HG03457 (cell line): ENCODE results near the gene CCDC159.

Source experiments
- ATAC-seq: cut with Tn5 transposase; IDR thresholded peaks from one replicate; pipeline ENCODE4 v1.9.1; 2021; ENCODE audit warnings: moderate number of reproducible peaks; ENCODE audit not compliant: unreplicated experiment

CCDC159 gene

GRCh38 chr19:11387162-11388034 is 41.1 kb downstream of the CCDC159 start:
- no peak for ATAC-seq

GRCh38 chr19:11390359-11390758 is 44.0 kb downstream of the CCDC159 start:
- ATAC-seq = no peak

- ATAC-seq = no peak
These were observed 44.8 kb downstream of the CCDC159 start for GRCh38 chr19:11390933-11391680.

- no peak for ATAC-seq
These were observed 50.8 kb downstream of the CCDC159 start for GRCh38 chr19:11397089-11397610.

GRCh38 chr19:11399667-11400066 is 53.3 kb downstream of the CCDC159 start:
- ATAC-seq = no peak

- ATAC-seq = no peak
These were observed 54.5 kb downstream of the CCDC159 start for GRCh38 chr19:11400798-11401197.

GRCh38 chr19:11401808-11402543 is 55.7 kb downstream of the CCDC159 start:
- no peak for ATAC-seq
